ENCODE data around the gene C6orf120. TPM values are rescaled to one million over a fixed set of nuclear protein-coding genes. Genes with fewer than 3 reads are reported as not detected.
A peak's percentile ranks its signal among the peaks of the same experiment; 100 is the strongest.

The C6orf120 gene
- total and polyA plus RNA-seq, 2 of the 13 experiments (the other 11 are each of a cell fraction or from before 2014, with no cell fraction given) = 21.7 to 29.9 TPM

GRCh38 chr6:169719117-169719516 is 17.2 kb downstream of the C6orf120 start:
- 0 out of 2 replicates have a peak overlapping the region, but pooled peaks have one; percentile 16 for H3K4me2 ChIP-seq (ENCODE audit: low read depth, low read length)
- no peak overlapping the region for H2AFZ ChIP-seq (ENCODE audit: low read length)
- no peaks in the 10 kb centered on the region for H3K9me3 ChIP-seq (ENCODE audit: low read length)
- intact Hi-C loops (cut with micrococcal nuclease; ENCODE audit: unreplicated experiment) = no loop called here
- 91% methylated on average over 4 of the region's 4 CpGs for WGBS (ENCODE audit: low lambda C conversion rate)
- peaks cover 45% of the 10 kb centered on the region for H3K4me1 ChIP-seq (ENCODE audit: insufficient read depth, low read length)
- DNase-seq (ENCODE audit: low spot score) (no peak), FAIRE-seq (no peak), ATAC-seq (no peak)
- no peaks in the 10 kb centered on the region; a peak in 1 of 5 replicates for H3K27me3 ChIP-seq (ENCODE audit: control insufficient read depth in 1 of 2, insufficient read depth in 2 of 2, low read length in 2 of 2)
- CTCF ChIA-PET (ENCODE audit: low intra/inter-chr PET ratio, low total read pairs) = no interaction called here
- POLR2A ChIA-PET = interaction anchor here (1.1 to 3.8 kb wide), 4 partner anchors 9 to 32 kb away, joined by 3 to 16 read pairs (median 6); partner anchors contain the start of genes C6orf120, DYNLT2, ERMARD and WDR27
- H4K20me1 ChIP-seq (ENCODE audit: insufficient read depth, low read length) = peaks cover 45% of the 10 kb centered on the region
- H3K36me3 ChIP-seq (replicated peaks in 1 of 2; ENCODE audit: control insufficient read depth in 1 of 2, insufficient read depth in 2 of 2, low read length in 2 of 2) = peaks cover 10 to 46% of the 10 kb centered on the region in 2 experiments
- H3K9ac ChIP-seq (ENCODE audit: insufficient read depth, low read depth, low read length) = no peak overlapping the region
- BruUV-seq (replicated peaks) = no TSS peak
- in situ Hi-C loops (cut with HindIII; ENCODE audit: extremely low pct_ligation_motif_present, low pct_unique_long_range_greater_than_20kb) = no loop called here
- TF ChIP-seq ZNF362 (CRISPR knock-in tag; IDR thresholded peaks at IDR 0.05; ENCODE audit: borderline replicate concordance) (no peak), ZNF24 (IDR thresholded peaks at IDR 0.05) (no peak), ZNF317 (CRISPR knock-in tag; IDR thresholded peaks at IDR 0.05) (no peak), ZNF451 (CRISPR knock-in tag; IDR thresholded peaks at IDR 0.05) (no peak), PLSCR1 (CRISPR knock-in tag; IDR thresholded peaks at IDR 0.05; ENCODE audit: borderline replicate concordance) (no peak), ZFP90 (CRISPR knock-in tag; IDR thresholded peaks at IDR 0.05; ENCODE audit: borderline replicate concordance) (no peak), CHD2 (IDR thresholded peaks at IDR 0.05; ENCODE audit: low read depth, low read length) (no peak)
- H3K4me3 ChIP-seq (replicated peaks in 1 of 3; ENCODE audit: insufficient read depth in 1 of 3, low read depth in 2 of 3, low read length in 3 of 3) = no peak overlapping the region
- peaks cover 70% of the 10 kb centered on the region for H3K79me2 ChIP-seq (ENCODE audit: insufficient read depth, low read length)
- H3K27ac ChIP-seq (ENCODE audit: extremely low read length, insufficient read depth, low read length) = no peak overlapping the region
